HS-5 (cell line): ENCODE results near the gene ATP6V0E1.

Experiments
- DNase-seq: peaks from one replicate; pipeline ENCODE4 v3.0.0-alpha.2; 2012; ENCODE audit warnings: low read depth

The ATP6V0E1 gene

DNA sequence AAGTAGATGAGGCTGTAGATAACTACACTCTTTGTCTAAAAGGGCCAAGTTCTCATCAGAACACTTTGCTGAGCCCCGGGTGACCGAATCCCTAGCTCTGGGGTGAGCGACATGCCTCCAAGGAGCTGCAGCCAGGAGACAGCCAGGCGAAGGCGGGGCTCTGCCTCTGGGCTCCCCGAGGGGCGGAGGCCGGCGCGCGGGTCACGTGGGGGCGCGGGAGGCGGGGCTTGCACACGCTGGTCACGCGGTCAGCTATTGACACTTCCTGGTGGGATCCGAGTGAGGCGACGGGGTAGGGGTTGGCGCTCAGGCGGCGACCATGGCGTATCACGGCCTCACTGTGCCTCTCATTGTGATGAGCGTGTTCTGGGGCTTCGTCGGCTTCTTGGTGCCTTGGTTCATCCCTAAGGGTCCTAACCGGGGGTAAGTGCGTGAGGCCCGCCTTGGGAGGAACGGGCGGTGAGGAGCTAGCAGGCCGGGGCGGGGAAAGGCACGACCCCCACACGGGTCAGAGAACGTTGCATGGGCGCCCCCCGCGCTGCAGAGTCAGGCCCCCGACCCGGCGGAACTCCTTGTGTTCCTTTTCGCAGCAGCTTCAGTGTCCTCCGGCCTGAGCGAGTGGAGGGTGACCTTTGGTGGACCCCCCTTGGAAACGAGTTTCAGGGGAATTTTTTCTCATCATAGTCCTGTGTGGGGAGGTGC is at the start of gene ATP6V0E1:
TSS of gene ATP6V0E1 (plus strand) at position 230 of the 702 bp plus-strand sequence. CDS start at position 320, 90 bp downstream.
- peak; percentile 62 for DNase-seq

DNA sequence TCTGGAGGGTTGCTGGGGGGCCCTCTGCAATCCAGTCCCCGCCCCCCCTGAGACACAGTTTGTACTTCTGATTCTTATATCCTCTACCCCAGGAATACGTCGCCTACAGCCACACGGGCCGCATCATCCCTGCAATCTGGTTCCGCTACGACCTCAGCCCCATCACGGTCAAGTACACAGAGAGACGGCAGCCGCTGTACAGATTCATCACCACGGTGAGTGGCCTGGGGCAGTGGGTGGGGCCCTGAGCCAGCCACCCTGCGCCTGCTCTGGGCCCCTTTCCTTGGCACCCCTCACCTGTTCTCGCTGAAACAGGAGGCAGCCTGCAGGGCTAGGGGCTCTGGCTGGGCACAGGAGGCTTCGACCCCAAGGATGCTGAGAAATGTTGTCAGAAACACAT is 48.5 kb upstream of the ATP6V0E1 start:
- DNase-seq: no peak

DNA sequence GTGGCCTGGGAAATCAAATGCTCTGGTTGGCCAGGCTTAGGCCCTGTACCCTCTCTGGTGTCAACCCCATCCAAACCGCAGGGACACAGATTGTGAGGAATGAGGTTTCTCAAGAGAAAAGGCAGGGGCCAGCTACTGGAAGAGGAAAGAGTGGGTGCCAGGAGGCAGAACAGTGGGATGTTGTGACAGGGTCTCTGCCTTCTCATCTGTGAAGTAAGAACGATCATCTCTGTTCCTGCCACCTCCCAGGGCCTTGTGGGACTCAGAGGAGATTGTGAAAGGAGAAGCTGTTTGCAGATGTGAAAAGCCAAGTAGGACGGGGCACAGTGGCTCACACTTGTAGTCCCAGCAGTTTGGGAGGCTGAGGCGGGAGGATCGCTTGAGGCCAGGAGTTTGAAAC is 47.2 kb upstream of the ATP6V0E1 start:
- no peak for DNase-seq

DNA sequence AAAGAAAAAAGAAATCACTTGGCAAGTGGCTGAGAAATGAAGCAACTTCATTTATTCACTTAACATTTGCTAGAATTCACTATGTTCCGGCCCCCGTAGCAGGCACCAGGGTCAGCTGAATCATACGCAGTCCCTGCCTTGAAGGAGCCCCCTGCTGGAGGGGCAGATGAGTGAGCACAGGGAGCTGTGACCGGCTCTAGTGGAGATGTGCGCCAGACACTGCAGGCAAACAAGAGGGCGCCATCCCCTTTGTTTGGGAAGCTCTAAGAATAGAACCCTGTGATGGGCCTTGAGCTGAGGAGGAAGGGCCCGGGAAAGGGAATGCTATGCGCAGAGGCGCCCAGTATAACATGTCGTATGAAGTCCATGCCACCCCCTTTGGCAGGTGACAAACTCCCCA is 44.5 kb upstream of the ATP6V0E1 start:
- no peak for DNase-seq

DNA sequence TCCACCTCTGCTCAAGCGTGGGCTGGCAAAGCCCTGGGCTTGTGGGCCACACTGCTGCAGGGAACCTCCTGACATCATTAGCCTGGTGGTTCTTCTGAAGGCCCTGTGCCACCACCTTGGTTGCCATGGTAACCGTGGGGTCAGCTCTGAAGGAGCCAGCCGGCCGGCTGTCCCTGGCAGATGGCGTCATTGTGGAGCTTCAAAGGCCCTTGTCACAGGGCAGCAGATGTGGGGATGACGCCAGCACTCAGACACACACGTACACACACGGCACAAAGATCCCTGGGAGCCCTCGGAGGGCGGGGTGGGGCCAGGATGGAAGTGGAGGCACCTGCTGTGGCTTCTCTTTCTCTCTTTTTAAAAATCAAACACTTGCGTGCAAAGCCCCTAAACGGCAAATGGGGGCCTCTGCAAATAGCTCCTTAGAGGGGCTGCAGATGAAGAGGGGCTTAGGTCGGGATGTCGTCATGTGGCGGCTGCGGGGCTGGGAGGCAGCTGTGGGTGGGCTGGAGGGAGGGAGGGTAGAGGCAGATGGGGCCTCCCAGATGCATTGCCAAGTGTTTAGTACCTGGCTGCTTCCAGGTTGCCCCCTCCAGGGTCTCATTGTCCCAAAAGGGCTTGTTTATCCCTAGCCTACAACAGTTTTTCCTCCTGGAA is 43.8 kb upstream of the ATP6V0E1 start:
- no peak for DNase-seq

DNA sequence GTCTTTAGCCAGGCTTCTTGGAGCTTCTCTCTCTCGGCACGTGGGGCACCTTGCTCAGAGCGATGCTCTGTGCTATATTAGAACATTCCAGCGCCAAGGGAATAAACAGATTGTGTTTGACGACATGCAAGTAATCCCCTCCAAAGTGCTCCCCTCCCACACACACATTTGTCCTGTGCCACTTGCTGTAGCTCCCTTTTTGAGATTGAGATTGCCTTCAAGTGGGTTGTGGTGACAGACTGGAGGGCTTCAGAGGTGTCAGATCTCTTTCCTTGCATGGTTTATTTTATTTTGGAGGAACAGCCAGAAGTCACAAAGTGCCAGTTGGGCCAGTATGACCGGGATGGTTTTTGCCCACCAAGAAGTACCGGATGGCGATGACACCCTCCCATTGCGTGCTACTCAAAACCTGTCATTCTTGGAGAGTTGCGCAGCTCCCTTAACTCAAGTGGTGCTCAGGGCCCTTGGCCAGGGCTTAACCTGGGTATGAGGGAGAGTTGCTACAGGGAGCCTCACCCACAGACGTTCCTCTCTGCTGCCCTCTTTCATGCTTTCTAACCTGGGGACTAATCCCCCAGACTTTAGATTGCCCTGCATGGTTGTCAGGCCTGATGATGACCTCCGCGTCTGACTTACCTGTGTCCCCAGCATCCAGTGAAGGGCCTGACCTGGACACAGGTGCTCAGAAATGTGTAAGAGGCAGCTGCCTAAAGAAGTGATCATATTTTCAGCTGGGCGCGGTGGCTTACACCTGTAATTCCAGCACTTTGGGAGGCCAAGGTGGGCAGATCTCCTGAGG is 43.1 kb upstream of the ATP6V0E1 start:
- DNase-seq: no peak

DNA sequence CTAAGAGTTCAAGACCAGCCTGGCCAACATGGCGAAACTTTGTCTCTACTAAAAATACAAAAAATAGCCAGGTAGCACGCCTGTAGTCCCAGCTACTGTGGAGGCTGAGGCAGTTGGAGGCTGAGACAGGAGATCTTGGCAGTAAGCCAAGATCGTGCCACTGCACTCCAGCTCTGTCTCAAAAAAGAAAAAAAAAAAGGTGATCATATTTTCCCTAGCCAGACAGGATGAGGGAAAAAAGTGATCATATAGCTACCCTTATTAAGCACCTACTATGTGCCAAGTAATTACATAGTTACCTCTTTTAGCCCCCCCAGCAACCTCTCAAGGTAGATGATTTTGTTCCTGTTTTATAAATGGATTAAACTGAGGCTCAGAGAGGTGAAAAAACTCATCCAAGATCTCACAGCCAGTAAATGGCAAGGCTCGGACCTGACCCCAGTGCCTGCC is 42.5 kb upstream of the ATP6V0E1 start:
- DNase-seq: no peak

DNA sequence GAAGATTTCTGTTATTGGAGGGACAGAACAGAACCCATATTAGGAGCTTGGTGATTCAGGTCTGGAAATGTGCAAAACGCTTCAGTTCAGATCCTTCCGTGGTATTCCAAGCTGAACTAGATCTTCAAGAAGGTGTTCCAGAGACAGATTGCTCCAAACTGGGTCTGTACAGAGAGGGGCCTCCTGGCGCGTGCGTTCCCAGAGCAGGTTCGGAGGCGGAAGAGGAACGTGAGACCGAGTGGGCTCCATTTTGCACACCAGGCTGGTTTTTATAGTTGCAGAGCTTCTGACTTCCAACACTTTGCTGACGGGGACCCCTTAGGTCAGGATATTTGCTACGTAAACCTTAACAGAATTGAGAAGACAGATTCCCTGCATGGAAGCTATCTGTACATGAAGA is 41.0 kb upstream of the ATP6V0E1 start:
- no peak for DNase-seq

DNA sequence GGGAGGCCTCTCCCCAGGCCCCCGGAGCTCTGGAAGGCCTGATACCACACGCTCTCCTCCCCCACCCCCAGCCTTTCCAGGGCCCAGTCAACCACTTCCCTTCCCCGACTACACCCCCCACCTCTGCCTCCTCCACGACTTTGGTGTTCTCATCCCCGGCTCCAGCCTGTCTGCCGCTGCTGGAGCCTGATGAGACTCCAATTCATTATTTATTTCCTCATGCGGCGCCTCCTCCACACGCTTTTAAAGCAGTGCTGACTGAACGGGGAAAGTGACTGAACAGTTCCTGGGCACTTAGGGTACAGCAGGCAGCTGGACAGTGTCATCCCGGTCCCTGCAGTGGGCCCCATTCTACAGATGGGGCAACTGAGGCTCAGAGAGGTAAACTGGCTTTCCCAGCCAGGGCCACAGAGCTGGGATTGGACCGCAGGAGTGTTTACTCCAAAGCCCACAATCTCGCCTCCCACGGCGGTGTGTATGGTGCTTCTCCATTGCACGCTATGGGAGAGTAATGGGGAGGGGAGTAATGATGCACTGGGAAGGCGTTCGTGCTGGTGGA is 40.2 kb upstream of the ATP6V0E1 start:
- no peak for DNase-seq

DNA sequence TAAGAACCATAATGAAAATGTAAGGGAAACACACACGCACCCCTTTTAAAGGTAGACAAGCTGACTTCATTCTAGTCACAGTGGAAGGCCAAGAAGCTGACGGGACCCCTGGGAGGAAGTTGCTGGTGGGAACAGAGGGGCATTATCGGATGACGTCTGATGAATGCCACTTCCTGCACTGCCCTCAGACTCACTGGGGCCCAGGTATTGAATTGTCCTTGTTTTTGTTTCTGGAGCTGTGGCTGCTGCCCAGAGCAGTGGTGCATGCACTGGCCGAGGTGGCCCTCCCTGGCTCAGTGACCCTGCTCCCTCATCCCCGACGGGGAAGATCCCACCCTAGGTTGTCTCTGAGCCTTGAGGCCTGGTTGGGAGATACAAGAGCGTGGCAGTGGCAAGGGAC is 39.7 kb upstream of the ATP6V0E1 start:
- no peak for DNase-seq

DNA sequence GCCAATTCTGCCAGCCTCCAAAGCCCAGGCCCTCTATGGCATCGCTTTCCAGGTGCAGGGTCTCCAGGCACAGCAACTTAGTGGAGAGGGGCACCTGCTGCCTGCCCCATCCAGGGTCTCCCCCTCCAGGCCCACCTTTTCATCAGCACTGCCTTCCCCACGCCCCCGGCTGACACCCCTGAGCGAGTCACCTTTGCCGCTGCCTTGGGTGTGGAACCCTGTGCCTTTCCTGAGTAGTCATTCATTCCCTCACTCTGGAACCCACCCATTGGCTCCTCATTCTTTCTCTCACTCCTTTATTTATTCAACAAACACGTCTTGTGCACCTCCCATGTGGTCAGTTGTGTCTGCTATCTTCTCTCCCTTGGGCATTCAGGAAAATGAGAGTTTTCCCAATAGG is 38.8 kb upstream of the ATP6V0E1 start:
- no peak for DNase-seq

DNA sequence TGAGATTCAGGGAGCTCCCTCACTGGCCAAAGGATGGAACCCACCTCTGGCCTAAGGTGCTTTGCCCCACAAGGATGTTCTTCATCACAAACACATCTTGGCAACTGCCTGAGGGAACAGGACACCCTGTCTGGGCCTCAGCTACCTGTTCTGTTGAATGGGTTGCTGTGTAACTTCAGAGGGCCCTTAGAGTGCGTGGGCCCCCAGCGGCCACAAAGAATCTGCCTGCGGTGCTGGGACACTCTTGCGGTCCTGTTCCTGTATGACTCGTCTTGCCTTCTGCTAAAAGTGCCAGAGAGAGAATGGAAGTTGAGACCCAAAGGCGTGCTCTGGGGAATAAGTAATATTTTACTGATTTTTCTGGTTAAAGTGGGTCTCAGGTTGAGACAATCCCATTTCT is 38.4 kb upstream of the ATP6V0E1 start:
- no peak for DNase-seq

DNA sequence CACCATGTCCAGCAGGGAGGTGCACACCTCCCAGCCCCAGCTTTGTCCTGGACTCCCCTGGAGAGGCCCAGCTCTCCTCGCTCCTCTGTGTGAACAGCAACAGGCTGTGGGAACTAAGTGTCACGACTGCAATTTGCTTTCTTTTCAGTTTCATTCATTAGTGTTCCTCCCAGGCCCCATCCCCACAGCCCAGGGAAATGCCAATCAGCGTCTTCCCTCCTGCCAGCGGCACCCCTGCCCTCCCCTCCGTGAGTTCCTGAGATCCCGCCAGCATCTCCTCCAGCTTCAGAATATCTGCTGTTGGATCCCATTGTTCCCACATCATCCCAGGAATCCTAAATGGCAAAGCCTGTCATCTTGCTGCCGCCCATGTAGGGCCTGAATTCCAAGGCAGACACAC is 37.4 kb upstream of the ATP6V0E1 start:
- DNase-seq: no peak

DNA sequence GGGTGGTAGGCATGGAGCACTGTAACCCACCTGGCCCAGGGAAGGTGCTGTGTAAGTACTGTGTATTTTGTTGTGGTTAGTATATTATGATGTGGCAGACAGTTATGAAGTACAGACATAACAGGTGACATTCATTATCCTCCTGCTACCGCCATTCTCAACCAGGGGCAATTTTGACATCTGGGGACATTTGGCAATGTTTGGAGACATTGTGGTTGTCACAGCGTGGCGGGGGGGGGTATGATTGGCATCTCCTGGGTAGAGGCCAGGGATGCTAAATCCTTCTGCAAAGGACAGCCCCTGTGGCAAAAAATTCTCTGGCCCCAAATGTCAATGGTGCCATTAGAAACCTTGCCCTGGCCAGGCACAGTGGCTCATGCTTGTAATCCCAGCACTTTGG is 34.1 kb upstream of the ATP6V0E1 start:
- no peak for DNase-seq

DNA sequence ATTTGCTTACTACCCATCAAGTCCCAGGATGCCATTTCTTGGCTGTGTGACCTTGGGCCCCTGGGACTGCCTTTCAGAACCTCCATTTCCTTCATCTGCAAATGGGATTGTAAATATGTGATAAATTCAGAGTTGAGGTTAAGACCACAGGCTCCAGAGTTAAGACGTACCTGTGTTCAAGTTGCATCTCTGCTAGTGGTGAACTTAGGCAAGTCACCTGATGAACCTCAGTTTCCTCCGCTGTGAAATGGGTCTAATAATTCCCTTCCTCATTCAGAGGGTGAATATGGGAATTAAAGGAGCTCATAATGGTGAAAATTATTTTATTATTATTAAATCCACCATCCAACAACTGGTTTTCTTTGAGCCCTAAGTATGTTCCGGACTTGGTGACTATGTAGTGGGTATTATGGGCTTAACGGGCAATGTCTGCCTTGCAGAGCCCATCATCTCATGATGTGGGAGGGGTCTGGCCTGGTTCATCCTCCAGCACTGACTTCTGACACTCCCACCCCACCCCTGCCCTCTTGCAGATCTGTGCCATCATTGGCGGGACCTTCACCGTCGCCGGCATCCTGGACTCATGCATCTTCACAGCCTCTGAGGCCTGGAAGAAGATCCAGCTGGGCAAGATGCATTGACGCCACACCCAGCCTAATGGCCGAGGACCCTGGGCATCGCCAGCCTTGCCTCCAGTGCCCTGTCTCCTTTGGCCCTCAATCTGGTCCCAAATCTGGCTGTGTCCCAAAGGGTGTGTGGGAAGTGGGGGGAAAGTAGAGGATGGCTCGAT is 33.2 kb upstream of the ATP6V0E1 start:
- no peak for DNase-seq

DNA sequence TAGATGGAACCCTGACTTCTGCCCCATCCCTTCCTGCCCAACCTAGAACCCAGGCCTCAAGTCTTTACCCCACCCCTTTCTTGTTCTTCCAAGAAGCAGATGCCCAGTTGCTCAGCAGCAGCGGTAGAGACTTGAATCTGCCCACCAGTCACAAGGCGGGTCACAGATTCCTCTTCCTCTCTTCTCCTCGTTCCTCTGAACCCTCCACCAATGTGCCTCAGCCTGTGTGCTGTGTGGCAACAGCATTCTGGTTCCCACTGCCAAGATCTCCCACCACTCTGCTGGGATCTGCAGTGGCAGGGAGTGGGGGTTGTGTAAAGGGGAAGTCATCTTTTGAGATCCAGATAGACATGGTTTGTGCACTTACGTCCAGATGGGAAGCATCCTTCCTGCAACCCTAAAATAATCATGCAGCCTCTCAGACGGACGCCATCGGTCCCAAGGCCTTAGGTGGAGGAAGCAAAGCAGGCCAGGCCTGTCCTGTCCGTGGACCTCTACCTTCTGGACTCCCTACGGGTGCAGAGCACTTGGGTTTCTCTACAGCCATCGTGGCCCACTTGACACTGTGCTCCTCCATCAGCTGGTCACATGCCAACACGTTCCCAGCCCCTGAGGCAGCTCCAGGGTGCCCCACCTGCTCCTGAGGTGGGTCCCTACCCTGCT is 32.1 kb upstream of the ATP6V0E1 start:
- no peak for DNase-seq

DNA sequence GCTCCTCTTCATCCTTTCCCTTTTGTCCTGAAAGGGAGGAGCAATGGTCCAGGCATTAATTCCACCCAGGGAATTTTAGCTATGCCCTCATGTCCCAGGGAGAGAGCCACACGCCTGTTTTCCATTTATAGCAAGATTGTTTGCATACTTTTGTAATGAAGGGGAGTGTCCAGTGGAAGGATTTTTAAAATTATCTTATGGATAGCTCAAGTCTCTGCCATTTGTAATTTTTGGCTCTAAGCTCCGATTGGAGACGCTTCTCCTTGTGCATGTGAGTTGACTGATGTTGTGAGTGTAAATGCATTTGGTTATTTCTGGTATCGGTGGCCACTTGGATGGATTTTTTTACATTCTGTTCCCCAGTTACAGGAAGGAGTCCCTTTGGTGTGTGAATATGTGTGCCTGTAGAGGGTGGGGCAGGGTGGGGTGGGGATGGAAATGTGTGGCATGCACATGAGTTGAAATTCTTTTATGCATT is 31.5 kb upstream of the ATP6V0E1 start:
- DNase-seq: peak; percentile 37

DNA sequence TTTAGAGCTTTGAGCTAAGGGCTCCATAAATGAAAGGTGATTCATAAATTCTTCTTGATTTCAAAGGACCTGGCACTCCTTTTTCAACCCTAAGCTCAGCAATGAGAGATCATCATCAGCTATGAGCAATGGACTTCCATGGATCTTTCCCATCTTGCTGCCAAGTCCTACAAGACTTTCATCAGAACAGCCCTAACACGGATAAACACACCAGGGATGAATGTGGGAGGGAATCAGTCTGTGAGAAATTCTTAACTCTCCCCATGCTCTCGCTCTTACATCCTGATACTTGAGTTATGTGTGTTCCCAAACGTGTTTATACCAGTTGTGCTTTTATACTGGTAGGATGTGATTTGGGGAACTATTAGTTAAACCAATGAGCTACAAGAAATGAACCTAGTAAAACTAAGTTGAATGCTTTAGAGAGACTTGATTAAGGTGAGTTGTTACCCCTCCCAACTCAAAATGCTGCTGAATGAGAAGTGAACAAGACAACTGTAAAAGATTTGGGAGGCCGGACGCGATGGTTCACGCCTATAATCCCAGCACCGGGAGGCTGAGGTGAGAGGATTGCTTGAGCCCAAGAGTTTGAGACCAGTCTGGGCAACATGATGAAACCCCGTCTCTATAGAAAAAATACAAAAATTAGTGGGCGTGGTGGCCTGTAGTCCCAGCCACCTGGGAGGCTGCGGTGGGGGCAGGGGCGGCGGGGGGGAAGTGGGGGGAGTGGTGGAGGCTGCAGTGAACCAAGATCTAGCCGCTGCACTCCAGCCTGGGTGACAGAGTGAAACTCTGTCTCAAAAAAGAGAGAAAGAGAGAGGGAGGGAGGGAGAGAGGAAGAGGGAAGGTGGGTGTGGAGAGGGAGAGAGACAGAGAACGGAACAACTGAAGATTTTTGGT is 29.5 kb upstream of the ATP6V0E1 start:
- peak; percentile 78 for DNase-seq

DNA sequence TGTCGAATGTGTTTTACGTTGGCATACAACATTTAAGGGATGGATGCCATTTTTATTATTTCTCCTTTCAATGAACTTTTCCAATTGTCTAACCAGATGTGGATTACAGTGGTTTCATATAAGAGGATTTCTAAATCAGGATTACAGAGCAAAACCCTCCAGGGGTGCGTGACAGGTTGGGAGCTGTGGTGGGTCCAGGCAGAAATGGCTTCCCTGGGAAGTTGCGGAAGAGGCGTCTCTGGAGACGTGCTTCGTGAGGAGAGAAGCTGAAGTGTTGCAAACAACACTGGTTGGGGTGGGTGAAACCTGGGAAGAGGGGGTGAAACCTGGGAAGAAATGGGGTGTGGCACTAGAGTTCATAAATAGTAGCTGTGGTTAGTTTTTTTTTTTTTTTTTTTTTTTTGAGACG is 28.8 kb upstream of the ATP6V0E1 start:
- no peak for DNase-seq

DNA sequence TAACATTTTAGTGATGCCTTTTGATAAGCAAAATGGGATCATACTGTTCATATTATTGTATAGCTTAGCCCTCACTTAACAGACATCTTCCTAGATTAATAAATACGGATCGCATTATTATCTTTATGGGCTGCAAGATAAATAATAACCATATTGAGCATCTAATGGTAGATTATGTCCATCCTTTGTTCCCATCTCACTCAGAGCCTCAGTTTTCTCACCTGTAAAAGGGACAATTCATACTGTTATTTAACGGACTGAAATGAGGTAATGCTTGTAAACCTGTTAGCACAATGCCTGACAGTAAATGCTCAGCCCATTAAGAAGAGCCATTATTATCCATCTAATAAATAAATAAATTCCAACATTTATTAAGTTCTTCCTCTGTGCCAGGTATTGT is 27.3 kb upstream of the ATP6V0E1 start:
- DNase-seq: no peak
